Uterus (tissue), 4 donors: ENCODE data around the gene ELK3. TPM values are rescaled to one million over a fixed set of nuclear protein-coding genes. Genes with fewer than 3 reads are reported as not detected.
A peak's percentile ranks its signal among the peaks of the same experiment; 100 is the strongest.

Experiments
- DNase-seq, 2 donors: peaks; one replicate each; pipeline ENCODE4 v3.0.0-alpha.2; 2019 to 2020
- H3K27ac ChIP-seq, 2 donors: fragments of 200-600 bp; sonication (generic); 1 replicate in 1 of 2; 2 replicates in 1 of 2; pipeline ENCODE4 v1.5.1; 2016 to 2018
- H3K27me3 ChIP-seq, 2 donors: fragments of 200-600 bp; sonication (generic); one replicate each; pipeline ENCODE4 v1.5.1; 2018 to 2019; ENCODE audit warnings: control low read depth in 1 of 2
- H3K36me3 ChIP-seq, 2 donors: fragments of 200-600 bp; sonication (generic); one replicate each; pipeline ENCODE4 v1.5.1; 2019; ENCODE audit warnings: control low read depth in 1 of 2
- H3K4me1 ChIP-seq, 2 donors: fragments of 200-600 bp; sonication (generic); one replicate each; pipeline ENCODE4 v1.5.1; 2018 to 2019; ENCODE audit warnings: control low read depth in 1 of 2
- H3K4me3 ChIP-seq, 2 donors: fragments of 200-600 bp; sonication (generic); 1 replicate in 1 of 2; 2 replicates in 1 of 2; pipeline ENCODE4 v1.5.1; 2018 to 2019; ENCODE audit warnings: mild to moderate bottlenecking in 1 of 2
- H3K9me3 ChIP-seq, 2 donors: fragments of 200-600 bp; sonication (generic); one replicate each; pipeline ENCODE4 v1.5.1; 2019; ENCODE audit warnings: control low read depth in 1 of 2
- POLR2A ChIP-seq, 2 donors: fragments of 450-650 bp; IDR thresholded peaks; one replicate each; pipeline ENCODE4 v1.6.1; 2016; ENCODE audit warnings: antibody characterized with exemption in 2 of 2, mild to moderate bottlenecking in 1 of 2, moderate library complexity in 1 of 2
- intact Hi-C: fragments of 100-400 bp; cut with DNase I; formaldehyde crosslinking; loops from one replicate; pipeline ENCODE4 v1.15.1; 2023; ENCODE audit warnings: low total_unique reads
- total RNA-seq, 4 donors: library from RNA; depleted of rRNA in 3 of 4; stranded (reverse); fragments of >200 nt in 3 of 4; gene quantifications; one replicate each; pipeline versions ENCODE4 v1.1.0 to v1.2.4, GENCODE V29; 2014 to 2023
- TF ChIP-seq, protein P1 (sequence below), 4 experiments: fragments of 200-600 bp in 2 of 4; fragments of 450-650 bp in 2 of 4; sonication (generic) in 2 of 4; IDR thresholded peaks; one replicate each; pipeline ENCODE4 v1.5.1; 2016 to 2019; ENCODE audit warnings: antibody characterized with exemption in 4 of 4, mild to moderate bottlenecking in 2 of 4, moderate library complexity in 1 of 4
- donor health status: DM: yes; HTN: yes; CAD: no.

The ELK3 gene
- total RNA-seq, 4 donors from 2014 or later: 36.8 to 81.1 (median 44.9) TPM

DNA sequence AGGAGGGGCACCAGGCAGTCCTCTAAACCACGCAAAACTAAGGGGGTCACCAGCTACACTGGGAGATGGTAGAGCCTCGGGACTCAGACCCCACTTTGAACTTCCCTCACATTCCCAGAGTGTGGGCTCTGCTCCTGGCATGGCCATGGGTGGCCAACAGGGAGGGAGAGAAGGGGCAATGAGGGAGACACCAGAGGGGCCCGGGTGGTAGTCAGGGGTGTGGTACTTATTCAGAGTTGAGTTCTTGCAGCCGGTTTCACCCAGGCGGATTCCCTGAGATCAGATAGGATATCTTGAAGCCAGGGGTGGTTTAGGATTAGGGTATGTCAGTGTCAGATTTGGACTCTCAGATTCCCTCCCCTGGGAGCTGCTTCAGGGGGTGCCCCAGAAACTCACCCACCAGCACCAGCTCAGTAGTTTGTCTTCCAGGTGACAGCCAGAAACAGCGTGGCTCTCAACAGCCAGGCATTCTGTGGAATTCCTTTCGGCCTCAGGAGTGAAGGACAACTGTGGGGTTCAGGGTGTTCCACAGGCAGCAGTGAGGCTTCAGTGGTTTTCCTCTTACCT lies 56.0 kb downstream of the ELK3 start:
- H3K27ac ChIP-seq: peak overlapping the region; percentile 75 to 83
- H3K27me3 ChIP-seq: no peaks in the 10 kb centered on the region
- intact Hi-C loops: no loop called here
- H3K36me3 ChIP-seq: no peaks in the 10 kb centered on the region
- no peak overlapping the region for H3K4me3 ChIP-seq
- H3K9me3 ChIP-seq: no peaks in the 10 kb centered on the region
- no peak for DNase-seq
- TF ChIP-seq, protein P1, sequence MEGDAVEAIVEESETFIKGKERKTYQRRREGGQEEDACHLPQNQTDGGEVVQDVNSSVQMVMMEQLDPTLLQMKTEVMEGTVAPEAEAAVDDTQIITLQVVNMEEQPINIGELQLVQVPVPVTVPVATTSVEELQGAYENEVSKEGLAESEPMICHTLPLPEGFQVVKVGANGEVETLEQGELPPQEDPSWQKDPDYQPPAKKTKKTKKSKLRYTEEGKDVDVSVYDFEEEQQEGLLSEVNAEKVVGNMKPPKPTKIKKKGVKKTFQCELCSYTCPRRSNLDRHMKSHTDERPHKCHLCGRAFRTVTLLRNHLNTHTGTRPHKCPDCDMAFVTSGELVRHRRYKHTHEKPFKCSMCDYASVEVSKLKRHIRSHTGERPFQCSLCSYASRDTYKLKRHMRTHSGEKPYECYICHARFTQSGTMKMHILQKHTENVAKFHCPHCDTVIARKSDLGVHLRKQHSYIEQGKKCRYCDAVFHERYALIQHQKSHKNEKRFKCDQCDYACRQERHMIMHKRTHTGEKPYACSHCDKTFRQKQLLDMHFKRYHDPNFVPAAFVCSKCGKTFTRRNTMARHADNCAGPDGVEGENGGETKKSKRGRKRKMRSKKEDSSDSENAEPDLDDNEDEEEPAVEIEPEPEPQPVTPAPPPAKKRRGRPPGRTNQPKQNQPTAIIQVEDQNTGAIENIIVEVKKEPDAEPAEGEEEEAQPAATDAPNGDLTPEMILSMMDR (IDR thresholded peaks at IDR 0.05): no peak
- TF ChIP-seq POLR2A (IDR thresholded peaks at IDR 0.05): no peak
- H3K4me1 ChIP-seq: peaks cover 0 to 12% of the 10 kb centered on the region in 2 donors

DNA sequence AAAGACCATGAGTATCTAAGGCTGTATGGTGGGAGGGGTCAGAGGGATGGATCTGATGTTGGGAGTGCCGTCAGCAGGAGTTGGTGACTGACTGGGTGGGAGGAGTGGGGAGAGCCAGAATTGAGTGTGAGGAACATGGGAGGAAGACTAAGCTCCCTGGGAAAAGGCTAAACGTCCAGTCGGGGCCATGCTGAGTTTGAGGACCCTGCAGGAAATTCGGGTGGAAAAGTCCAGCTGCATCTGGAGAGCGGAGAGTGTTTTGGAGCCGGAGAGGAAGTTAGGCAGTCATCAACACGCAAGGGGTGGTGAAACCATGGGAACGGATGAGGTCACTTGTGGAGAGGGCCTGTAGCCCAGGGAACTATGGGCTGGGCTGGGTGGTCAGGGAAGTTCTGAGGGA lies 60.9 kb downstream of the ELK3 start:
- Histone ChIP-seq H3K36me3 (no peaks in the 10 kb centered on the region), H3K4me1 (peaks cover 0 to 2% of the 10 kb centered on the region in 2 donors), H3K27ac (peak overlapping the region; percentile 20 to 80), H3K27me3 (no peaks in the 10 kb centered on the region), H3K4me3 (no peak overlapping the region), H3K9me3 (no peaks in the 10 kb centered on the region)
- TF ChIP-seq, protein P1 (IDR thresholded peaks at IDR 0.05): no peak
- TF ChIP-seq POLR2A (IDR thresholded peaks at IDR 0.05): peak in 1 of 2 donors; percentile 38
- intact Hi-C loops: no loop called here
- peak in 1 of 2 donors; percentile 68 for DNase-seq

DNA sequence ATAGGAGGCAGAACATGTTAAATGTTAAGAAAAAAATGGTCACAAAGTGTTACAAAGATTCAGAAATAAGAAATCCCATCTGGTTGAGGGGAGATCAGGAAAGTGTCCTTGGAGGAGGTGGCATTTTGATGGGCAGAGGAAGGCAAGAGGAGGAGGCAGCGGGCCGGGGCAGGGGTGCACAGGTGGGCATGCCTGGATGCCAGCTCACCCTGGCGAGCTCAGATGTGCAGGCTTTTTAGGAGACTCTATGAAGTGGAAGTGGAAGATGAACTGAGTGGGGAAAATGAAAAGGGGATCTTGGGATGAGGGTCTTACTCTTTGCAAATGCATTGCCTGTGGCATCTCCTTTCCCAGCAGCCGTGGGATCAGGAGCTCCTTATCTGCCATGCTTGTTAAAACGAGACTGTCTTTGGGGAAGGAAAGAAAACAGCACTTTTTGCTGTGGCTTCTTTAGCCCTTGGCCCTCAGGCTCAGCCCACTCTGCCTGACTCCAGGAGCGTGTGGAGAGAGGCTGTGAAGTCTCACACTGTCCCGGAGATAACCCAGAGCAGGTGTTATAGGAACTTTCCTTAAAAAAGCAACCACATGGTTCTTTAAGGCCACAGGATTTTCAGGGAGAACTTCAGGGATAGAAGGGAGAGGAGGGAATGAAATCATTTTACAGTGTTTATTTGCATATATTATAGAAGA lies 62.6 kb downstream of the ELK3 start:
- DNase-seq: no peak
- Histone ChIP-seq H3K4me1 (no peaks in the 10 kb centered on the region), H3K4me3 (no peak overlapping the region), H3K27me3 (no peaks in the 10 kb centered on the region), H3K9me3 (no peaks in the 10 kb centered on the region), H3K27ac (peak overlapping the region; percentile 40 to 80), H3K36me3 (no peaks in the 10 kb centered on the region)
- TF ChIP-seq, protein P1 (IDR thresholded peaks at IDR 0.05): no peak
- TF ChIP-seq POLR2A (IDR thresholded peaks at IDR 0.05): no peak
- intact Hi-C loops: no loop called here

DNA sequence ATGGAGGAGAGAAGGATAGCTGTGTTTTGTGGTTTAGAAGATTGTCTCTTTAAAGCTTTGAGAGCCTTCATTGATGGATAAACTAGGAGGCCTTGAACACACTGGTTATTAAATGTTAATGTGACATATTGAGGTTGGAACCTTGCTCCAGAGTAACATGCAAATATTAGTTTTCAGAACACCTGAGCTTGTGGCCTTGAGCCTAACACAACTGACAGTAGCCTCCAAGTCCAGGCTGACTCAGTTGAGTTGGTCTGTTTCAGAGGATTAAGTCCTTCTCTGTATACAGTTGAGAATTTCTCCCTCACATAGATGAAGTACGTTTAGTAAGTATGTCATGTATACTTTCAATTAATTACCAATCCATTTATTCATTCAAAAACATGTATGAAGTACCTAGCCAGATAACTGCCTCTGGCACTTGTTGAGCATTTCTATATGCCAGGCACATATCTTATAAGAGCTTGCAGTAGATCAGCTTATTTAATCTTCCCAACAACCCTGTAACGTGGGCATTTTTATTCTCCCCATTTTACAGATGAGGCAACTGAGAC lies 63.5 kb downstream of the ELK3 start:
- intact Hi-C loops: no loop called here
- Histone ChIP-seq H3K27ac (peak overlapping the region; percentile 42 to 80), H3K4me1 (no peaks in the 10 kb centered on the region)

More for the DNA sequence above, 63.5 kb downstream of the ELK3 start:
- H3K4me3 ChIP-seq: no peak overlapping the region
- TF ChIP-seq POLR2A (IDR thresholded peaks at IDR 0.05): no peak
- TF ChIP-seq, protein P1 (IDR thresholded peaks at IDR 0.05): no peak
- H3K9me3 ChIP-seq: no peaks in the 10 kb centered on the region
- DNase-seq: no peak
- no peaks in the 10 kb centered on the region for H3K27me3 ChIP-seq
- H3K36me3 ChIP-seq: no peaks in the 10 kb centered on the region
